Thyroid gland (tissue), 4 donors: ENCODE data around the gene DENND1C.

Experiments
- POLR2A ChIP-seq, 2 donors: fragments of 450-650 bp; IDR thresholded peaks; one replicate each; pipeline ENCODE4 v1.6.1; 2017; ENCODE audit warnings: antibody characterized with exemption in 2 of 2, mild to moderate bottlenecking in 2 of 2, moderate library complexity in 1 of 2
- TF ChIP-seq, protein P1 (sequence below), 6 experiments: fragments of 200-600 bp in 3 of 6; fragments of 450-650 bp in 3 of 6; sonication (generic) in 3 of 6; IDR thresholded peaks; one replicate each; pipeline ENCODE4 v1.5.1; 2016 to 2019; ENCODE audit warnings: antibody characterized with exemption in 6 of 6, mild to moderate bottlenecking in 2 of 6, inconsistent platforms in 1 of 6, moderate library complexity in 1 of 6

DNA sequence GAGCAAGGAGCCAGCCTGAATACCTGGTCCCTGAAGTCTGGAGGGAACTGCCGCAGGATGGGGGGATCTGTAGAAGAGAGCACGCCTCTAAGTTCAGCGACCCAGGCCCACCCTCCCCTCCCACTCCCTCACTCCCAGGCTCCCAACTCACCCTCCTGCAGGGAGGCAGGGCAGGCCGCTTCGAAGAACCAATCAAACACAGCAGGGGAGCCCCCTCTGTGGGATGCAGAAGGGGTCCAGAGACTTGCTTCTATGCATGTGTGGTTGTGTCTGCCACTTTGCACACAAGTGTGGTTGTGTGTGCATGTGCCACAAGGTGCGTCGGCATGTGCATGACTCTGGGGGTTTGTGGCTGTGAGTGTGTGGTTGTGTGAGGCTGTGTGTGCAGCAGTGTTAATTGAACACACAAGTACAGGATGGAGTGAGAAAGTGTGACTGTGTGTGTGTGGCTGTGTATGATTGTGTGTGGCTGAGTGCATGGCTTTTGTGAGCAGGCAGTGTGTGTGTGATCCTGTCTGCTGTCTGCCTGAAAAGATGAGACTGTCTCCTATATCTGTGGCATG lies 1.7 kb downstream of the DENND1C start:
- TF ChIP-seq, protein P1, sequence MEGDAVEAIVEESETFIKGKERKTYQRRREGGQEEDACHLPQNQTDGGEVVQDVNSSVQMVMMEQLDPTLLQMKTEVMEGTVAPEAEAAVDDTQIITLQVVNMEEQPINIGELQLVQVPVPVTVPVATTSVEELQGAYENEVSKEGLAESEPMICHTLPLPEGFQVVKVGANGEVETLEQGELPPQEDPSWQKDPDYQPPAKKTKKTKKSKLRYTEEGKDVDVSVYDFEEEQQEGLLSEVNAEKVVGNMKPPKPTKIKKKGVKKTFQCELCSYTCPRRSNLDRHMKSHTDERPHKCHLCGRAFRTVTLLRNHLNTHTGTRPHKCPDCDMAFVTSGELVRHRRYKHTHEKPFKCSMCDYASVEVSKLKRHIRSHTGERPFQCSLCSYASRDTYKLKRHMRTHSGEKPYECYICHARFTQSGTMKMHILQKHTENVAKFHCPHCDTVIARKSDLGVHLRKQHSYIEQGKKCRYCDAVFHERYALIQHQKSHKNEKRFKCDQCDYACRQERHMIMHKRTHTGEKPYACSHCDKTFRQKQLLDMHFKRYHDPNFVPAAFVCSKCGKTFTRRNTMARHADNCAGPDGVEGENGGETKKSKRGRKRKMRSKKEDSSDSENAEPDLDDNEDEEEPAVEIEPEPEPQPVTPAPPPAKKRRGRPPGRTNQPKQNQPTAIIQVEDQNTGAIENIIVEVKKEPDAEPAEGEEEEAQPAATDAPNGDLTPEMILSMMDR (IDR thresholded peaks at IDR 0.05) = no peak
- TF ChIP-seq POLR2A (IDR thresholded peaks at IDR 0.05) = no peak
